IMR-90 (cell line): ENCODE data around the gene SLIT1. TPM values are rescaled to one million over a fixed set of nuclear protein-coding genes. Genes with fewer than 3 reads are reported as not detected.

ENCODE experiments used
- ATAC-seq: fragments of 200-7000 bp; cut with Tn5 transposase; 2 replicates; pipeline ENCODE4 v1.9.1; 2020; ENCODE audit warnings: low read depth, mild to moderate bottlenecking, moderate library complexity
- BruUV-seq: library from RNA; stranded (reverse); fragments of 400-500 nt; replicated peaks from 2 replicates; lab custom pipeline; 2021; lab: Mats Ljungman, UMichigan
- CTCF ChIA-PET: fragments of 300-600 bp; formaldehyde crosslinking; extraction: SDS; loops from one replicate; lab custom pipeline; 2021; ENCODE audit warnings: antibody characterized with exemption; lab: Yijun Ruan, JAX
- POLR2A ChIA-PET: fragments of 300-600 bp; sonication (Branson Sonifier 250); formaldehyde crosslinking; loops from one replicate; lab custom pipeline; 2022; ENCODE audit warnings: antibody characterized with exemption; ENCODE audit not compliant: unreplicated experiment; lab: Charles Lee
- DNase-seq: peaks from one replicate; pipeline ENCODE4 v3.0.0; 2013
- H2AFZ ChIP-seq: replicated peaks from 2 replicates; pipeline ENCODE3; 2013; ENCODE audit warnings: low read length, mild to moderate bottlenecking; ENCODE audit not compliant: poor library complexity
- H2AK5ac ChIP-seq: 2 replicates; pipeline ENCODE4 v1.6.1; 2013; ENCODE audit warnings: low read depth, low read length, inconsistent platforms
- H2AK9ac ChIP-seq: replicated peaks from 2 replicates; pipeline ENCODE3; 2013; ENCODE audit warnings: mild to moderate bottlenecking, low read depth, low read length, moderate library complexity; ENCODE audit not compliant: poor library complexity
- H2BK120ac ChIP-seq: 2 replicates; pipeline ENCODE4 v1.6.1; 2013; ENCODE audit warnings: low read depth, low read length, inconsistent platforms
- H2BK15ac ChIP-seq: 3 replicates; pipeline ENCODE4 v1.6.1; 2013; ENCODE audit warnings: low read depth, low read length, inconsistent platforms
- H2BK20ac ChIP-seq: 2 replicates; pipeline ENCODE4 v1.6.1; 2013; ENCODE audit warnings: low read depth, mild to moderate bottlenecking, inconsistent platforms, low read length, moderate library complexity
- H2BK5ac ChIP-seq: 2 replicates; pipeline ENCODE4 v1.6.1; 2013; ENCODE audit warnings: mild to moderate bottlenecking, low read depth, low read length, inconsistent platforms; ENCODE audit not compliant: poor library complexity, severe bottlenecking
- H3K14ac ChIP-seq: replicated peaks from 2 replicates; pipeline ENCODE4 v1.6.1; 2013; ENCODE audit warnings: low read depth, low read length, inconsistent platforms
- H3K18ac ChIP-seq: 2 replicates; pipeline ENCODE4 v1.6.1; 2013; ENCODE audit warnings: low read depth, low read length, control low read depth
- H3K23ac ChIP-seq: 2 replicates; pipeline ENCODE4 v1.6.1; 2013; ENCODE audit warnings: low read depth, low read length, inconsistent platforms
- H3K27ac ChIP-seq: 2 replicates; pipeline ENCODE4 v1.5.1; 2013; ENCODE audit warnings: mild to moderate bottlenecking, control low read depth, low read length; ENCODE audit not compliant: insufficient read depth
- H3K27me3 ChIP-seq: 2 replicates; pipeline ENCODE4 v1.6.1; 2013; ENCODE audit warnings: low read length; ENCODE audit not compliant: control insufficient read depth, insufficient read depth
- H3K36me3 ChIP-seq: 2 replicates; pipeline ENCODE4 v1.6.1; 2013; ENCODE audit warnings: low read length, mixed read lengths; ENCODE audit not compliant: control insufficient read depth, insufficient read depth
- H3K4ac ChIP-seq: 2 replicates; pipeline ENCODE4 v1.6.1; 2013; ENCODE audit warnings: low read depth, low read length, inconsistent platforms
- H3K4me1 ChIP-seq: 2 replicates; pipeline ENCODE4 v1.6.1; 2013; ENCODE audit warnings: low read length, mixed read lengths; ENCODE audit not compliant: control insufficient read depth, insufficient read depth
- H3K4me2 ChIP-seq: 2 replicates; pipeline ENCODE4 v1.6.1; 2013; ENCODE audit warnings: low read depth, mild to moderate bottlenecking, control low read depth, low read length, moderate library complexity
- H3K4me3 ChIP-seq: 2 replicates; pipeline ENCODE4 v1.5.1; 2013; ENCODE audit warnings: low read depth, mild to moderate bottlenecking, control low read depth, low read length, moderate library complexity; ENCODE audit not compliant: insufficient read depth
- H3K56ac ChIP-seq: 2 replicates; pipeline ENCODE4 v1.6.1; 2013; ENCODE audit warnings: low read length, inconsistent platforms; ENCODE audit not compliant: insufficient read depth; ENCODE audit errors: extremely low read depth
- H3K79me1 ChIP-seq, 2 experiments: 2 replicates each; pipeline ENCODE4 v1.6.1; 2013; ENCODE audit warnings: low read length in 2 of 2, inconsistent platforms in 1 of 2, low read depth in 1 of 2
- H3K9ac ChIP-seq: 2 replicates; pipeline ENCODE4 v1.6.1; 2013; ENCODE audit warnings: low read depth, low read length, control low read depth
- H3K9me1 ChIP-seq: 2 replicates; pipeline ENCODE4 v1.6.1; 2013; ENCODE audit warnings: low read length, inconsistent platforms; ENCODE audit not compliant: insufficient read depth
- H3K9me3 ChIP-seq: 2 replicates; pipeline ENCODE4 v1.6.1; 2013; ENCODE audit warnings: low read length; ENCODE audit not compliant: control insufficient read depth, insufficient read depth
- H4K20me1 ChIP-seq: 2 replicates; pipeline ENCODE4 v1.6.1; 2013; ENCODE audit warnings: low read length, inconsistent platforms; ENCODE audit not compliant: insufficient read depth
- H4K5ac ChIP-seq: 2 replicates; pipeline ENCODE4 v1.6.1; 2013; ENCODE audit warnings: mild to moderate bottlenecking, low read depth, low read length, control low read depth
- H4K8ac ChIP-seq, 2 experiments: 2 replicates each; pipeline ENCODE4 v1.6.1; 2013; ENCODE audit warnings: low read depth in 2 of 2, low read length in 2 of 2, control low read depth in 1 of 2, inconsistent platforms in 1 of 2
- H4K91ac ChIP-seq: 2 replicates; pipeline ENCODE4 v1.6.1; 2013; ENCODE audit warnings: low read depth, low read length, inconsistent platforms; ENCODE audit not compliant: insufficient read depth
- BHLHE40 ChIP-seq: fragments of 150-350 bp; IDR thresholded peaks from 2 replicates; pipeline ENCODE4 v1.6.1; 2016; ENCODE audit warnings: mild to moderate bottlenecking, low read depth, low read length
- CEBPB ChIP-seq: IDR thresholded peaks from 2 replicates; pipeline ENCODE4 v1.6.1; 2012; ENCODE audit warnings: low read depth, low read length, improper control_type of control experiment
- CHD1 ChIP-seq: IDR thresholded peaks from 2 replicates; pipeline ENCODE4 v1.6.1; 2012; ENCODE audit warnings: low read depth, low read length, improper control_type of control experiment
- CTCF ChIP-seq: conservative IDR thresholded peaks from 2 replicates; pipeline ENCODE4 v1.5.1; 2012; ENCODE audit warnings: mild to moderate bottlenecking, low read depth, low read length, improper control_type of control experiment
- ELK1 ChIP-seq: fragments of 150-350 bp; IDR thresholded peaks from 2 replicates; pipeline ENCODE4 v1.6.1; 2016; ENCODE audit warnings: low read depth, mild to moderate bottlenecking, low read length, moderate library complexity, borderline replicate concordance
- FOS ChIP-seq: fragments of 150-350 bp; IDR thresholded peaks from 2 replicates; pipeline ENCODE4 v1.6.1; 2016; ENCODE audit warnings: low read depth, low read length
- MAZ ChIP-seq: IDR thresholded peaks from 2 replicates; pipeline ENCODE4 v1.6.1; 2012; ENCODE audit warnings: low read depth, mild to moderate bottlenecking, low read length, improper control_type of control experiment, moderate library complexity, borderline replicate concordance
- MXI1 ChIP-seq: IDR thresholded peaks from 2 replicates; pipeline ENCODE4 v1.6.1; 2012; ENCODE audit warnings: low read depth, mild to moderate bottlenecking, low read length, moderate library complexity, borderline replicate concordance
- NFE2L2 ChIP-seq: fragments of 150-350 bp; IDR thresholded peaks from 2 replicates; pipeline ENCODE4 v1.6.1; 2016; ENCODE audit warnings: low read depth, mild to moderate bottlenecking, low read length
- POLR2A ChIP-seq: IDR thresholded peaks from 2 replicates; pipeline ENCODE4 v1.6.1; 2012; ENCODE audit warnings: mild to moderate bottlenecking, low read depth, low read length
- RCOR1 ChIP-seq: IDR thresholded peaks from 2 replicates; pipeline ENCODE4 v1.6.1; 2012; ENCODE audit warnings: mild to moderate bottlenecking, low read length, improper control_type of control experiment; ENCODE audit not compliant: insufficient replicate concordance
- RFX5 ChIP-seq: IDR thresholded peaks from 2 replicates; pipeline ENCODE4 v1.8.0; 2012; ENCODE audit warnings: low read depth, mild to moderate bottlenecking, low read length, moderate library complexity
- SMC3 ChIP-seq: fragments of 150-350 bp; IDR thresholded peaks from 2 replicates; pipeline ENCODE4 v1.6.1; 2016; ENCODE audit warnings: low read depth, mild to moderate bottlenecking, antibody characterized with exemption, low read length, moderate library complexity
- USF2 ChIP-seq: fragments of 150-350 bp; IDR thresholded peaks from 2 replicates; pipeline ENCODE4 v1.6.1; 2017; ENCODE audit warnings: mild to moderate bottlenecking, antibody characterized with exemption, low read length, low read depth
- WGBS, 2 experiments: methylation state at CpG; one replicate each; pipeline versions ENCODE4 v1.1.5 to v1.1.7; 2013; ENCODE audit warnings: missing lambda C conversion rate in 2 of 2; ENCODE audit not compliant: insufficient read length in 1 of 2; ENCODE audit errors: extremely low coverage in 2 of 2; 5-methylcytosine and 5-hydroxymethylcytosine counted together
- dilution Hi-C: fragments of 300-500 bp; cut with HindIII; formaldehyde crosslinking; loops from one replicate; pipeline ENCODE4 v1.14.3; 2018; ENCODE audit warnings: low sequenced_read_pairs; ENCODE audit not compliant: unreplicated experiment
- in situ Hi-C: fragments of 300-500 bp; cut with MboI; formaldehyde crosslinking; loops from 3 replicates; pipeline ENCODE4 v1.14.3; 2019; ENCODE audit warnings: low sequenced_read_pairs, inconsistent platforms, mixed read lengths
- intact Hi-C: fragments of 100-400 bp; cut with micrococcal nuclease; formaldehyde crosslinking; loops from 2 replicates; pipeline ENCODE4 v1.10.0; 2022
- polyA plus RNA-seq, 3 experiments: library from polyadenylated mRNA; depleted of rRNA; stranded (reverse); fragments of >200 nt; gene quantifications; 2 replicates each; pipeline ENCODE4 v1.2.3, GENCODE V29; 2012; ENCODE audit warnings: low replicate concordance in 1 of 3
- total RNA-seq: library from RNA; depleted of rRNA; stranded (reverse); fragments of >200 nt; gene quantifications from 2 replicates; pipeline ENCODE4 v1.2.3, GENCODE V29; 2012

Gene SLIT1
- total and polyA plus RNA-seq, 2 of the 4 experiments (the other 2 are of a cell fraction): under 0.01 TPM

- ChIA-PET POLR2A (no interaction called here), CTCF (interaction anchor here (0.8 kb wide), 1 partner anchor 8 kb away, joined by 3 read pairs; no protein-coding TSS in a partner anchor)
- H3K9ac ChIP-seq: no peak overlapping the region
- H4K91ac ChIP-seq: 0 out of 2 replicates have a peak overlapping the region, but pooled peaks have one; percentile 2
- H3K4me1 ChIP-seq: peaks cover 2% of the 10 kb centered on the region
- ATAC-seq: no peak
- dilution Hi-C loops (no loop called here), intact Hi-C loops (no loop called here), in situ Hi-C loops (no loop called here)
- H3K4me2 ChIP-seq: no peak overlapping the region
- H3K79me1 ChIP-seq: no peaks in the 10 kb centered on the region
- H3K18ac ChIP-seq: no peak overlapping the region
- no peak overlapping the region; the same call in 2 of the 3 replicates for H2BK15ac ChIP-seq
- H3K36me3 ChIP-seq: no peaks in the 10 kb centered on the region
- H3K56ac ChIP-seq: no peak overlapping the region
- peak overlapping the region; percentile 17; the same call in 1 of the 2 replicates for H2AK5ac ChIP-seq
- H3K9me3 ChIP-seq: peaks cover 6% of the 10 kb centered on the region; the same call in 1 of the 2 replicates
- H3K14ac ChIP-seq: no peak overlapping the region
- no peak overlapping the region for H2AK9ac ChIP-seq
- peak overlapping the region; percentile 69; the same call in 1 of the 2 replicates for H3K4ac ChIP-seq
- H4K8ac ChIP-seq: peak overlapping the region in 1 of 2 experiments; percentile 36; a peak in 1 of 4 replicates
- TF ChIP-seq MXI1 (no peak), BHLHE40 (no peak), USF2 (no peak), SMC3 (no peak), RFX5 (no peak), CTCF (no peak), ELK1 (no peak), CHD1 (no peak), NFE2L2 (no peak), RCOR1 (no peak), POLR2A (no peak), MAZ (no peak), FOS (no peak), CEBPB (no peak)
- 0 out of 2 replicates have a peak, but pooled peaks cover 2% of the 10 kb centered on the region for H3K9me1 ChIP-seq
- no peak overlapping the region for H3K4me3 ChIP-seq
- no peak for DNase-seq
- H2AFZ ChIP-seq: no peak overlapping the region
- H2BK20ac ChIP-seq: peak overlapping the region; percentile 57; the same call in 1 of the 2 replicates
- H3K27ac ChIP-seq: no peak overlapping the region
- WGBS, 2 experiments: 100% methylated on average over 3 of the region's 3 CpGs; no CpG with 5 or more reads in 1 of the 2 experiments
- peaks cover 21% of the 10 kb centered on the region for H3K27me3 ChIP-seq
- H3K23ac ChIP-seq: no peak overlapping the region
- H2BK120ac ChIP-seq: peak overlapping the region; percentile 57
- H4K5ac ChIP-seq: no peak overlapping the region
- H4K20me1 ChIP-seq: peaks cover 6% of the 10 kb centered on the region; the same call in 1 of the 2 replicates
- no peak overlapping the region for H2BK5ac ChIP-seq
- BruUV-seq: no TSS peak
Measured at GRCh38 chr10:97028832-97029178, 157.0 kb downstream of the SLIT1 start.
